Measurements from ENCODE around the gene ARFIP2.

- TF ChIP-seq CTCF (conservative IDR thresholded peaks at IDR 0.05; ENCODE audit: low read depth, low read length) (no peak), EZH2 (IDR thresholded peaks at IDR 0.05; ENCODE audit: low read length, unreplicated experiment) (no peak)
Measured at GRCh38 chr11:6474806-6475500, 6.2 kb downstream of the ARFIP2 start.
